K562 (cell line): ENCODE data around the gene SCFD2. TPM values are rescaled to one million over a fixed set of nuclear protein-coding genes. Genes with fewer than 3 reads are reported as not detected.

Source experiments
- ATAC-seq: fragments of 200-7000 bp; cut with Tn5 transposase; 3 replicates; pipeline ENCODE4 v1.9.1; 2020; ENCODE audit warnings: moderate library complexity
- BruUV-seq: library from RNA; stranded (reverse); fragments of 400-500 nt; replicated peaks from 2 replicates; lab custom pipeline; 2021; lab: Mats Ljungman, UMichigan
- CTCF ChIA-PET: fragments of 300-600 bp; formaldehyde crosslinking; extraction: SDS; loops from one replicate; lab custom pipeline; 2021; ENCODE audit warnings: low intra/inter-chr PET ratio; lab: Yijun Ruan, JAX
- POLR2A ChIA-PET: fragments of 300-600, 350-650 bp; sonication (Branson Sonifier 250); formaldehyde crosslinking; extraction: SDS; loops from one replicate; lab custom pipeline; 2021; ENCODE audit warnings: antibody characterized with exemption, inconsistent platforms; lab: Yijun Ruan, JAX
- DNase-seq, 4 experiments: peaks; one replicate each; pipeline versions ENCODE4 v3.0.0 to v3.0.0-alpha.2; 2011 to 2018; ENCODE audit warnings: low spot score in 3 of 4, mixed read lengths in 3 of 4; ENCODE audit errors: extremely low read depth in 1 of 4
- FAIRE-seq: peaks from 2 replicates; lab custom pipeline; 2011; peaks lifted over from hg19 to GRCh38; lab: Jason Lieb, UNC
- H2AFZ ChIP-seq: 2 replicates; pipeline ENCODE4 v1.6.0; 2011; ENCODE audit warnings: low read depth, low read length, control low read depth, inconsistent platforms
- H3K27ac ChIP-seq: fragments of 200-600 bp; 3 replicates; pipeline ENCODE4 v1.8.0; 2011; ENCODE audit warnings: low read depth, mild to moderate bottlenecking, control low read depth, inconsistent platforms, low read length, moderate library complexity, mixed read lengths; ENCODE audit errors: extremely low read depth
- H3K27me3 ChIP-seq, 2 experiments: fragments of 300-600 bp in 1 of 2; 2 replicates in 1 of 2; 3 replicates in 1 of 2; pipeline versions ENCODE4 v1.6.0 to v1.8.0; 2011; ENCODE audit warnings: inconsistent platforms in 2 of 2, low read length in 2 of 2, mild to moderate bottlenecking in 1 of 2, mixed read lengths in 1 of 2, moderate library complexity in 1 of 2; ENCODE audit not compliant: control insufficient read depth in 2 of 2, insufficient read depth in 2 of 2
- H3K36me3 ChIP-seq: fragments of 300-600 bp; 3 replicates; pipeline ENCODE4 v1.8.0; 2011; ENCODE audit warnings: mild to moderate bottlenecking, low read length, inconsistent platforms; ENCODE audit not compliant: control insufficient read depth, insufficient read depth
- H3K4me1 ChIP-seq, 2 experiments: fragments of 200-600 bp in 1 of 2; replicated peaks in 1 of 2; 2 replicates in 1 of 2; 3 replicates in 1 of 2; pipeline versions ENCODE4 v1.5.1 to v1.8.0; 2011; ENCODE audit warnings: inconsistent platforms in 2 of 2, low read length in 2 of 2, mild to moderate bottlenecking in 1 of 2, mixed read lengths in 1 of 2, moderate library complexity in 1 of 2; ENCODE audit not compliant: control insufficient read depth in 2 of 2, insufficient read depth in 2 of 2
- H3K4me2 ChIP-seq: 2 replicates; pipeline ENCODE4 v1.6.1; 2011; ENCODE audit warnings: low read length, control low read depth, inconsistent platforms, mixed read lengths; ENCODE audit not compliant: insufficient read depth
- H3K4me3 ChIP-seq: fragments of 200-600 bp; sonication (generic), shearing (Covaris generic); 2 replicates; pipeline ENCODE4 v1.5.1; 2016; ENCODE audit warnings: control low read depth, inconsistent platforms
- H3K79me2 ChIP-seq: fragments of 200-600 bp; 3 replicates; pipeline ENCODE4 v1.8.0; 2011; ENCODE audit warnings: low read length, inconsistent platforms; ENCODE audit not compliant: control insufficient read depth, insufficient read depth
- H3K9ac ChIP-seq, 2 experiments: 2 replicates each; pipeline versions ENCODE4 v1.6.0 to v1.6.1; 2011; ENCODE audit warnings: low read depth in 2 of 2, low read length in 2 of 2, control low read depth in 1 of 2, inconsistent platforms in 1 of 2, mild to moderate bottlenecking in 1 of 2, mixed read lengths in 1 of 2; ENCODE audit not compliant: insufficient read depth in 1 of 2
- H3K9me1 ChIP-seq: one replicate; pipeline ENCODE4 v1.6.0; 2011; ENCODE audit warnings: inconsistent platforms, mild to moderate bottlenecking, low read length, moderate library complexity; ENCODE audit not compliant: control insufficient read depth, insufficient read depth
- H3K9me3 ChIP-seq: replicated peaks from 2 replicates; pipeline ENCODE4 v1.5.1; 2011; ENCODE audit warnings: low read depth, low read length, inconsistent platforms; ENCODE audit not compliant: control insufficient read depth, insufficient read depth
- H4K20me1 ChIP-seq: replicated peaks from 2 replicates; pipeline ENCODE4 v1.6.1; 2011; ENCODE audit warnings: low read length, inconsistent platforms, mixed read lengths; ENCODE audit not compliant: control insufficient read depth, insufficient read depth
- BHLHE40 ChIP-seq: IDR thresholded peaks from 2 replicates; pipeline ENCODE4 v1.6.1; 2011; ENCODE audit warnings: low read length, improper control_type of control experiment
- CBX1 ChIP-seq: sonication (generic); IDR thresholded peaks from 2 replicates; pipeline ENCODE4 v1.6.1; 2016; ENCODE audit warnings: antibody characterized with exemption, low read depth, mild to moderate bottlenecking
- HMG20A ChIP-seq: fragments of 450-650 bp; formaldehyde crosslinking; conservative IDR thresholded peaks from 2 replicates; pipeline ENCODE4 v1.4.0; 2020; ENCODE audit warnings: mild to moderate bottlenecking, mixed read lengths
- MBD2 ChIP-seq: sonication (generic); IDR thresholded peaks from 2 replicates; pipeline ENCODE4 v1.6.1; 2016; ENCODE audit warnings: low read depth, borderline replicate concordance
- MCM7 ChIP-seq, 2 experiments: fragments of 450-650 bp; IDR thresholded peaks; 2 replicates each; pipeline ENCODE4 v1.6.1; 2016 to 2018
- MEF2D ChIP-seq: conservative IDR thresholded peaks from 2 replicates; pipeline ENCODE4 v1.6.1; 2016; ENCODE audit warnings: low read depth, missing genetic modification characterization, missing compliant biosample characterization
- NFATC3 ChIP-seq: fragments of 450-650 bp; IDR thresholded peaks from 2 replicates; pipeline ENCODE4 v1.6.1; 2017; ENCODE audit warnings: mild to moderate bottlenecking
- PHTF2 ChIP-seq: fragments of 250-450 bp; sonication (Bioruptor Pico); IDR thresholded peaks from 2 replicates; pipeline ENCODE4 v1.5.0; 2021; ENCODE audit warnings: mild to moderate bottlenecking
- SAP30 ChIP-seq: fragments of 200-600 bp; sonication (generic); IDR thresholded peaks from 2 replicates; pipeline ENCODE4 v1.6.1; 2012; ENCODE audit warnings: borderline replicate concordance, low read depth, mild to moderate bottlenecking, moderate library complexity, low read length, control low read depth, inconsistent platforms; ENCODE audit not compliant: insufficient read depth, poor library complexity, severe bottlenecking
- SMC3 ChIP-seq: conservative IDR thresholded peaks from 2 replicates; pipeline ENCODE4 v1.6.1; 2011; ENCODE audit warnings: low read depth, low read length, improper control_type of control experiment; ENCODE audit not compliant: insufficient read depth
- TAF9B ChIP-seq: fragments of 450-650 bp; IDR thresholded peaks from 2 replicates; pipeline ENCODE4 v1.6.1; 2018; ENCODE audit warnings: mild to moderate bottlenecking; ENCODE audit not compliant: partially characterized antibody
- WGBS: fragments of 100-300 bp; shearing (Covaris generic); methylation state at CpG from one replicate; pipeline ENCODE4 v1.1.6; 2016; ENCODE audit warnings: low coverage, mixed read lengths; ENCODE audit not compliant: insufficient coverage; ENCODE audit errors: missing lambda C conversion rate; 5-methylcytosine and 5-hydroxymethylcytosine counted together
- in situ Hi-C: fragments of 300-500 bp; cut with MboI; formaldehyde crosslinking; loops from 4 replicates; pipeline ENCODE4 v1.15.0; 2018; ENCODE audit warnings: inconsistent platforms, mixed read lengths
- intact Hi-C: fragments of 100-400 bp; cut with micrococcal nuclease; formaldehyde crosslinking; loops from 2 replicates; pipeline ENCODE4 v1.14.2; 2022
- polyA plus RNA-seq, 8 experiments: library from polyadenylated mRNA; depleted of rRNA in 4 of 8; stranded (reverse) in 5 of 8; unstranded in 3 of 8; fragments of >200 nt; fragmentation: Nextera tagmentation in 2 of 8; fragmentation: Illumina TruSeq in 1 of 8; extraction: Ambion mirVana in 2 of 8; extraction: Trizol in 1 of 8; gene quantifications; 2 replicates each; pipeline versions ENCODE4 v1.2.1 to v1.2.3, GENCODE V29; 2011 to 2014; ENCODE audit warnings: inconsistent platforms in 1 of 8, missing spikeins in 1 of 8
- total RNA-seq, 7 experiments: library from RNA; depleted of rRNA in 6 of 7; stranded (reverse); fragments of >200 nt in 6 of 7; fragmentation: Illumina TruSeq in 2 of 7; extraction: Trizol in 2 of 7; gene quantifications; 2 replicates each; pipeline versions ENCODE4 v1.2.1 to v1.2.3, GENCODE V29; 2011 to 2021; ENCODE audit warnings: low replicate concordance in 1 of 7
- TF ChIP-seq, protein P1 (sequence below): sonication (generic); formaldehyde crosslinking; IDR thresholded peaks from 2 replicates; pipeline ENCODE4 v1.8.0; 2022; ENCODE audit warnings: missing genetic modification reagents, mild to moderate bottlenecking, borderline replicate concordance
- TF ChIP-seq, protein P2 (sequence below), 2 experiments: fragments of 200-800 bp in 1 of 2; sonication (Bioruptor generic) in 1 of 2; sonication (generic) in 1 of 2; formaldehyde crosslinking in 1 of 2; IDR thresholded peaks in 1 of 2; conservative IDR thresholded peaks in 1 of 2; 2 replicates each; pipeline versions ENCODE4 v1.5.0 to v1.6.1; 2016 to 2020; ENCODE audit warnings: missing compliant biosample characterization in 1 of 2, missing genetic modification characterization in 1 of 2, missing genetic modification reagents in 1 of 2
- TF ChIP-seq, protein P3 (sequence below): fragments of 250-450 bp; sonication (Bioruptor Pico); IDR thresholded peaks from 2 replicates; pipeline ENCODE4 v1.5.0; 2021

SCFD2 gene
- total and polyA plus RNA-seq, 9 of the 15 experiments (the other 6 are each of a cell fraction or from before 2014, with no cell fraction given): 5.7 to 30.3 (median 22.8) TPM

DNA sequence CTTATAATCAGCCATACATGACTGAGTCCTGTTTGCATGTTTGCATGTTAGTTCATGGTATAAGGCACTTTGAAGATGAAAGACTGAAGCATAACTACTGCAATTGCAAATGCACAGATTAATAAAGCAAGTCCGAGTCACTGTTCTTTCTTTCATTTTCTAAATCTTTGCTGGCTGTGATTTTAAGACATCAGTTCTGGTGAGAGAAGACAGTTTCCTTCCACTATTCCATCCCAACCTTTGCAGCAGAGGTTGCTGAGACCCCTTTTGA is 475.4 kb downstream of the SCFD2 start:
- Histone ChIP-seq H3K9ac (no peak overlapping the region), H3K4me2 (no peak overlapping the region), H4K20me1 (no peaks in the 10 kb centered on the region), H3K27ac (no peak overlapping the region), H3K4me1 (no peaks in the 10 kb centered on the region), H3K27me3 (no peaks in the 10 kb centered on the region), H3K9me1 (no peaks in the 10 kb centered on the region), H3K4me3 (no peak overlapping the region), H3K9me3 (no peaks in the 10 kb centered on the region), H3K79me2 (no peaks in the 10 kb centered on the region), H3K36me3 (no peaks in the 10 kb centered on the region), H2AFZ (no peak overlapping the region)
- FAIRE-seq (no peak), DNase-seq (no peak), ATAC-seq (no peak)
- no TSS peak for BruUV-seq
- 43% methylated on average over 1 of the region's 1 CpG for WGBS
- in situ Hi-C loops: no loop called here
- intact Hi-C loops: no loop called here
- CTCF ChIA-PET: no interaction called here
- TF ChIP-seq PHTF2 (CRISPR knock-in tag) (no peak), CBX1 (no peak), MEF2D (tag) (no peak), BHLHE40 (no peak), SAP30 (no peak), SMC3 (no peak), TAF9B (no peak), MCM7 (IDR thresholded peaks at IDR 0.05) (no peak), NFATC3 (no peak), HMG20A (CRISPR knock-in tag) (no peak), MBD2 (no peak)
- TF ChIP-seq, protein P1, sequence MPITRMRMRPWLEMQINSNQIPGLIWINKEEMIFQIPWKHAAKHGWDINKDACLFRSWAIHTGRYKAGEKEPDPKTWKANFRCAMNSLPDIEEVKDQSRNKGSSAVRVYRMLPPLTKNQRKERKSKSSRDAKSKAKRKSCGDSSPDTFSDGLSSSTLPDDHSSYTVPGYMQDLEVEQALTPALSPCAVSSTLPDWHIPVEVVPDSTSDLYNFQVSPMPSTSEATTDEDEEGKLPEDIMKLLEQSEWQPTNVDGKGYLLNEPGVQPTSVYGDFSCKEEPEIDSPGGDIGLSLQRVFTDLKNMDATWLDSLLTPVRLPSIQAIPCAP (CRISPR knock-in tag): no peak
- TF ChIP-seq, protein P2, sequence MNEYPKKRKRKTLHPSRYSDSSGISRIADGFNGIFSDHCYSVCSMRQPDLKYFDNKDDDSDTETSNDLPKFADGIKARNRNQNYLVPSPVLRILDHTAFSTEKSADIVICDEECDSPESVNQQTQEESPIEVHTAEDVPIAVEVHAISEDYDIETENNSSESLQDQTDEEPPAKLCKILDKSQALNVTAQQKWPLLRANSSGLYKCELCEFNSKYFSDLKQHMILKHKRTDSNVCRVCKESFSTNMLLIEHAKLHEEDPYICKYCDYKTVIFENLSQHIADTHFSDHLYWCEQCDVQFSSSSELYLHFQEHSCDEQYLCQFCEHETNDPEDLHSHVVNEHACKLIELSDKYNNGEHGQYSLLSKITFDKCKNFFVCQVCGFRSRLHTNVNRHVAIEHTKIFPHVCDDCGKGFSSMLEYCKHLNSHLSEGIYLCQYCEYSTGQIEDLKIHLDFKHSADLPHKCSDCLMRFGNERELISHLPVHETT (CRISPR knock-in tag; conservative IDR thresholded peaks at IDR 0.05 in 1 of 2, IDR thresholded peaks at IDR 0.05 in 1 of 2): no peak
- TF ChIP-seq, protein P3, sequence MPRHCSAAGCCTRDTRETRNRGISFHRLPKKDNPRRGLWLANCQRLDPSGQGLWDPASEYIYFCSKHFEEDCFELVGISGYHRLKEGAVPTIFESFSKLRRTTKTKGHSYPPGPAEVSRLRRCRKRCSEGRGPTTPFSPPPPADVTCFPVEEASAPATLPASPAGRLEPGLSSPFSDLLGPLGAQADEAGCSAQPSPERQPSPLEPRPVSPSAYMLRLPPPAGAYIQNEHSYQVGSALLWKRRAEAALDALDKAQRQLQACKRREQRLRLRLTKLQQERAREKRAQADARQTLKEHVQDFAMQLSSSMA (CRISPR knock-in tag): no peak
- POLR2A ChIA-PET: no interaction called here
